ENCODE measurements around the gene OR2A42. TPM values are rescaled to one million over a fixed set of nuclear protein-coding genes. Genes with fewer than 3 reads are reported as not detected.
"Not testable (repeated sequence)": the region's sequence is repeated elsewhere in the genome, so short reads cannot be mapped to it uniquely, and the experiment has no call there.

OR2A42 gene
- total RNA-seq, 1 experiment from 2014 or later: not detected

DNA sequence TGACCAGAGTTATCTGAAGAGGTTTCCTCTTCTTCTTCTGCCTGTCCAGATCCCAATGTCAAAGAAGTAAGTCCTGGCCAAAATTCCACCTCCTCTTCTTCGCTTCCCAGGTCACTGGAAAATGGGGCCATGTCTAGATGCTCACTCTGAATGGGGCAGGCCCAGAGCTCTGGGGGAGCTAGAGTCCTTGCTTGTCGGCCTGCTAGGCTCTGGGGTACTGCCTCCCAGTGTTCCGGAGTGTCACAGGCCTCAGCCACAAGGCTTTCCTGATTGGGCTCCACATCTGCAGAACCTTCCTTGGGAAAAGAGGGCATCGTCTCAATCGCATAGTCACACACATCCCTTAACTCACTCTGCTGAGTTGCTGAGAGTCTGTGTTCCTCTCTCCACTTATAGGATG is 51.6 kb downstream of the OR2A42 start:
- not testable (repeated sequence) for H3K36me3 Mint-ChIP-seq (ENCODE audit: insufficient read depth in 1 of 3, low read depth in 3 of 3); H3K56ac ChIP-seq (ENCODE audit: insufficient read length, low read depth, low read length); H3K4ac ChIP-seq (ENCODE audit: low read depth, low read length); DNase-seq; H3K4me3 Mint-ChIP-seq; H3K23me2 ChIP-seq (ENCODE audit: insufficient read length, low read depth, low read length, poor library complexity, severe bottlenecking); H3K18ac ChIP-seq (ENCODE audit: insufficient read length, low read depth, low read length); H3K9ac ChIP-seq (ENCODE audit: extremely low read depth, insufficient read length, low read length); H3K27me3 Mint-ChIP-seq (ENCODE audit: low read depth); H2BK5ac ChIP-seq (ENCODE audit: insufficient read length, low read length); H4K5ac ChIP-seq (ENCODE audit: insufficient read length, low read depth, low read length); H4K20me1 ChIP-seq (ENCODE audit: control insufficient read depth, insufficient read depth, insufficient read length); H4K8ac ChIP-seq (replicated peaks; ENCODE audit: insufficient read length, low read depth, low read length); H3K9me3 Mint-ChIP-seq; H2BK120ac ChIP-seq (ENCODE audit: low read depth, low read length, poor library complexity, severe bottlenecking); H3K79me1 ChIP-seq (ENCODE audit: insufficient read depth, low read depth, low read length, poor library complexity, severe bottlenecking); H3K27me3 ChIP-seq (ENCODE audit: insufficient read depth, low read length); H3K23ac ChIP-seq (ENCODE audit: insufficient read length, low read depth, low read length); H3K4me1 ChIP-seq (ENCODE audit: insufficient read depth, low read length); H2AK5ac ChIP-seq (ENCODE audit: insufficient read length, low read length); H3K27ac Mint-ChIP-seq; H2BK15ac ChIP-seq (ENCODE audit: low read depth, low read length); H3K9me3 ChIP-seq (ENCODE audit: control insufficient read depth, low read depth, low read length); H2BK20ac ChIP-seq (ENCODE audit: low read depth, low read length, poor library complexity, severe bottlenecking); H3K4me1 Mint-ChIP-seq; H3K79me2 ChIP-seq (ENCODE audit: insufficient read depth, low read length); H4K91ac ChIP-seq (ENCODE audit: insufficient read length, low read depth, low read length); H3K4me2 ChIP-seq (ENCODE audit: insufficient read depth, insufficient read length, low read length); H3T11ph ChIP-seq (ENCODE audit: low read length); H3K14ac ChIP-seq (ENCODE audit: insufficient read depth, low read length); H2BK12ac ChIP-seq (ENCODE audit: insufficient read length, low read depth, low read length); H3K27ac ChIP-seq (ENCODE audit: insufficient read length, low read depth, low read length); H2AFZ ChIP-seq (ENCODE audit: low read length)
- WGBS (ENCODE audit: extremely low coverage, insufficient read length, low lambda C conversion rate): no CpG with 5 or more reads among the region's 5 CpGs

DNA sequence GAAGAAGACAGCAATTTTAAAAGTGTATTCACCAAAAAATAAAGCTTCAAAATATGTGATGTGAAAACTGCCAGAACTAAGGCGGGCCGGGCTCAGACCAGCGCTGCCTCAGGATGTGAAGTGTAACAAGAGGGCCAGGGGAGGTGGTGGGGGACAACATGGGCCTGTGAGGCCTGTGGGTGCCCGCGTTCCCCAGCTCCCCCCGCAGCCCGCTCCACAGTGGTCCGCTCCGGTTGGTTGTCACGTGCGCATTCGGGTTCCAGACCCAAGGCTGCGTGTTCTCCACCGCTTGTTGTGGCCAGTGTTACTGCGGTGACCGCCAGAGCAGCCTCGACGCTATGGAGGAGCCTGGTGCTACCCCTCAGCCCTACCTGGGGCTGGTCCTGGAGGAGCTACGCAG is 56.2 kb downstream of the OR2A42 start, which contains the start of gene CTAGE4:
Gene CTAGE4, plus strand, starts transcription at position 301 of the 400 bp plus-strand sequence. Its CDS starts 38 bp downstream, at position 339.
- not testable (repeated sequence) for H3K9me3 Mint-ChIP-seq; DNase-seq; H3K23ac ChIP-seq (ENCODE audit: insufficient read length, low read depth, low read length); H3K18ac ChIP-seq (ENCODE audit: insufficient read length, low read depth, low read length); H3K27ac Mint-ChIP-seq; H2BK5ac ChIP-seq (ENCODE audit: insufficient read length, low read length); H2BK15ac ChIP-seq (ENCODE audit: low read depth, low read length); H2BK120ac ChIP-seq (ENCODE audit: low read depth, low read length, poor library complexity, severe bottlenecking); H3K4me2 ChIP-seq (ENCODE audit: insufficient read depth, insufficient read length, low read length); H3K9ac ChIP-seq (ENCODE audit: extremely low read depth, insufficient read length, low read length); H3K27me3 ChIP-seq (ENCODE audit: insufficient read depth, low read length); H3K4me3 Mint-ChIP-seq; H3K56ac ChIP-seq (ENCODE audit: insufficient read length, low read depth, low read length); H3K4me1 Mint-ChIP-seq; H3K14ac ChIP-seq (ENCODE audit: insufficient read depth, low read length); H3K79me2 ChIP-seq (ENCODE audit: insufficient read depth, low read length); H3K36me3 Mint-ChIP-seq (ENCODE audit: insufficient read depth in 1 of 3, low read depth in 3 of 3); H2AK5ac ChIP-seq (ENCODE audit: insufficient read length, low read length); H4K5ac ChIP-seq (ENCODE audit: insufficient read length, low read depth, low read length); H4K20me1 ChIP-seq (ENCODE audit: control insufficient read depth, insufficient read depth, insufficient read length); H3K27ac ChIP-seq (ENCODE audit: insufficient read length, low read depth, low read length); H3K27me3 Mint-ChIP-seq (ENCODE audit: low read depth); H2BK12ac ChIP-seq (ENCODE audit: insufficient read length, low read depth, low read length); H3K23me2 ChIP-seq (ENCODE audit: insufficient read length, low read depth, low read length, poor library complexity, severe bottlenecking); H3K9me3 ChIP-seq (ENCODE audit: control insufficient read depth, low read depth, low read length); H3T11ph ChIP-seq (ENCODE audit: low read length); H2BK20ac ChIP-seq (ENCODE audit: low read depth, low read length, poor library complexity, severe bottlenecking); H2AFZ ChIP-seq (ENCODE audit: low read length); H3K4ac ChIP-seq (ENCODE audit: low read depth, low read length); H4K91ac ChIP-seq (ENCODE audit: insufficient read length, low read depth, low read length); H3K79me1 ChIP-seq (ENCODE audit: insufficient read depth, low read depth, low read length, poor library complexity, severe bottlenecking); H4K8ac ChIP-seq (replicated peaks; ENCODE audit: insufficient read length, low read depth, low read length); H3K4me1 ChIP-seq (ENCODE audit: insufficient read depth, low read length)
- whole genome bisulfite sequencing (ENCODE audit: extremely low coverage, insufficient read length, low lambda C conversion rate): no CpG with 5 or more reads among the region's 19 CpGs
